Ascending aorta (tissue), 2 donors: ENCODE data around the gene PPFIBP2. TPM values are rescaled to one million over a fixed set of nuclear protein-coding genes. Genes with fewer than 3 reads are reported as not detected.
A peak's percentile ranks its signal among the peaks of the same experiment; 100 is the strongest.

ENCODE experiments used
- DNase-seq, 2 donors: peaks; one replicate each; pipeline ENCODE4 v3.0.0-alpha.2; 2019; ENCODE audit warnings: low spot score in 2 of 2
- H3K27ac ChIP-seq, 2 donors: fragments of 200-600 bp; sonication (generic); one replicate each; pipeline ENCODE4 v1.5.1; 2016 to 2017; ENCODE audit warnings: mild to moderate bottlenecking in 1 of 2
- H3K27me3 ChIP-seq: fragments of 200-600 bp; sonication (generic); one replicate; pipeline ENCODE4 v1.5.1; 2017
- H3K36me3 ChIP-seq, 2 donors: fragments of 200-600 bp; sonication (generic); one replicate each; pipeline ENCODE4 v1.5.1; 2016
- H3K4me1 ChIP-seq, 2 donors: fragments of 200-600 bp; sonication (generic); one replicate each; pipeline ENCODE4 v1.5.1; 2016 to 2017; ENCODE audit warnings: mild to moderate bottlenecking in 1 of 2
- H3K4me3 ChIP-seq, 2 donors: fragments of 200-600 bp; sonication (generic); one replicate each; pipeline ENCODE4 v1.5.1; 2016 to 2017; ENCODE audit warnings: mild to moderate bottlenecking in 1 of 2
- H3K9me3 ChIP-seq, 2 donors: fragments of 200-600 bp; sonication (generic); one replicate each; pipeline ENCODE4 v1.5.1; 2016
- CTCF ChIP-seq, 3 experiments: fragments of 200-600 bp in 2 of 3; fragments of 450-650 bp in 1 of 3; sonication (generic) in 2 of 3; IDR thresholded peaks; one replicate each; pipeline ENCODE4 v1.5.1; 2016 to 2019; ENCODE audit warnings: antibody characterized with exemption in 3 of 3, mild to moderate bottlenecking in 1 of 3, moderate library complexity in 1 of 3
- intact Hi-C: fragments of 100-400 bp; cut with DNase I; formaldehyde crosslinking; loops from one replicate; pipeline ENCODE4 v1.15.1; 2023
- total RNA-seq: library from RNA; depleted of rRNA; stranded (reverse); fragments of >200 nt; gene quantifications from one replicate; pipeline ENCODE4 v1.1.0, GENCODE V29; 2016

Gene PPFIBP2
- total RNA-seq, 1 donor from 2014 or later = 4.2 TPM

DNA sequence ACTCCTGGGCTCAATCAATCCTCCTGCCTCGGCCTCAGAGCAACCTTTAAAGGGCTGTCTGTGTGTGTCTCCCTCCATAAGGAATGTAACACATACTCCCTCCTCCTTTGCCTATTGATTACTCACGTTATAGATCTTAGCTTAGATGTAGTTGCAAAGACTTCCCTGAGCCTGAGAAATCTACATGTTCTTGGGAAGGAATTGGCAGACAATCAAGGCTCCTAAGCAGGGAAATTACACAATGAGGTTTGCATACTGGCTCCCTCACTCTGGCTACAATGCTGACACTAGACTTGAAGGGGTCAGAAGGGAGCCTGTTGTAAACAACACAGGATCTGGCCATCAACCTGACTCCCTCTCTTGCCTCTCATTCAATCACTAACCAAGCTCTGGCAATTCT, 33.7 kb upstream of the PPFIBP2 start:
- no peak overlapping the region for H3K4me3 ChIP-seq
- no peak for DNase-seq
- no peaks in the 10 kb centered on the region for H3K9me3 ChIP-seq
- no peak for TF ChIP-seq CTCF (IDR thresholded peaks at IDR 0.05)
- H3K36me3 ChIP-seq = no peaks in the 10 kb centered on the region
- H3K27me3 ChIP-seq = no peaks in the 10 kb centered on the region
- no peak overlapping the region for H3K27ac ChIP-seq
- H3K4me1 ChIP-seq = peaks cover 0 to 2% of the 10 kb centered on the region in 2 donors
- intact Hi-C loops = no loop called here

DNA sequence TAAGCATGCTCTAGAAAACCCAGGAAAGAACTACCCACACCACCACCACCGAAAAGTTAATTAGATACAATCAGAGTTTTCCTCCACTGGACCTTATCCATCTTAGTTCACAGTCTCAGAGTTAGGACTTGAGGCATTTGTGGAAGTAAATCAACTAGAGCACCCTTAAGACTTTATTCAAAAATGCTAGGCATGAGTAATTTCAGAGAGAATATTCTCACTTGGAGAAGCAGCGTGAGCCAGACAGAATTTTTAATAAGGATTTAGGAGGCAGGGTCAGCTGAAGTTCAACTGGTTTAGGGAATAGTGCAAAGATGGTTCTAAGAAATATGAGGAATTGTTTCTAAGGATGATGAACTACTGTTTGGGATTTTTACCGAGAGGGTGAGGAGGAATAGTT, 29.7 kb upstream of the PPFIBP2 start:
- Histone ChIP-seq H3K27me3 (no peaks in the 10 kb centered on the region), H3K36me3 (no peaks in the 10 kb centered on the region), H3K4me3 (no peak overlapping the region), H3K9me3 (no peaks in the 10 kb centered on the region), H3K4me1 (peaks cover 0 to 2% of the 10 kb centered on the region in 2 donors), H3K27ac (peak overlapping the region in 1 of 2 donors; percentile 6)
- TF ChIP-seq CTCF (IDR thresholded peaks at IDR 0.05) = no peak
- DNase-seq = no peak
- intact Hi-C loops = no loop called here

GRCh38 chr11:7484645-7485044, 29.2 kb upstream of the PPFIBP2 start:
- Histone ChIP-seq H3K9me3 (no peaks in the 10 kb centered on the region), H3K4me3 (no peak overlapping the region), H3K27ac (peak overlapping the region in 1 of 2 donors; percentile 44), H3K4me1 (peaks cover 0 to 2% of the 10 kb centered on the region in 2 donors), H3K36me3 (no peaks in the 10 kb centered on the region), H3K27me3 (no peaks in the 10 kb centered on the region)
- no peak for DNase-seq
- TF ChIP-seq CTCF (IDR thresholded peaks at IDR 0.05) = no peak
- intact Hi-C loops = no loop called here

- peak within 1 kb of the TSS; percentile 44 to 46 for H3K27ac ChIP-seq
- intact Hi-C loops = no loop called here
These were observed 28.4 kb upstream of the PPFIBP2 start, which contains the start of gene OLFML1 for GRCh38 chr11:7485186-7486097. Gene OLFML1 (plus strand): TSS chr11:7485506. CDS start chr11:7485876, 370 bp downstream.

DNA sequence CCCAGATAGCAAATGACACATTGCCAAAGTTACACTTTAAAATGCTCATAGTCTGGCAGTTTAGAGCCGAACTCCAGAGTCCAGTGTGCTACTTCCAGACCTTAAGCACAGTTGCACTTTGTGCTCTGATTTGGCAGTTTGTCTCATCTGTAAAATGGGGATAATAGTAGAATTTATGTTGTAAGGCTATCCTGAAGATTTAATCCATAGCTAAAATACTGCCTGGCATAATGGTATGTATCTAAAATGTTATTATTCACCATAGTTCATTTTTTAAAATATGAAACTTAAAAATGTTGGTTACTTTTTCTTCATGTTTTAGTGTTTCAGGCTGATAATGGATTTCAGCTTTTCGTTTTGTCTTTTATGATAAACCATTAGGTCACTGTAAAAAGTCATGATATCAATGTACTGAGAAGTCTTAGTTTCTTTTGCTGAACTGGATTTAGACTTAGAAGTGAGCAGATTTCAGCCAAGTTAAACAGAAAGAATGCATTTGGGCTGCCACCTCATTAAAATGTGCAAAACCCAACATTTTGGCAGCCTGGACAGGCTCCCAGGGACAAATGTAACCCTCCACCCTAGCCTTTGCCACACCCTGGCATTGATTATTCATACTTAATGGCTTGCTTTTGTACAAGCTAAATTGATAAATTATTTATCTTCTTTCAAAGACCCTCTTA, 27.6 kb upstream of the PPFIBP2 start:
- H3K36me3 ChIP-seq = no peaks in the 10 kb centered on the region
- no peak for TF ChIP-seq CTCF (IDR thresholded peaks at IDR 0.05)
- H3K9me3 ChIP-seq = no peaks in the 10 kb centered on the region
- H3K4me1 ChIP-seq = peaks cover 0 to 2% of the 10 kb centered on the region in 2 donors
- intact Hi-C loops = no loop called here
- no peaks in the 10 kb centered on the region for H3K27me3 ChIP-seq
- DNase-seq = no peak
- H3K27ac ChIP-seq = no peak overlapping the region
- peak overlapping the region; percentile 44 to 65 for H3K4me3 ChIP-seq

More at GRCh38 chr11:7485186-7486097, 28.4 kb upstream of the PPFIBP2 start, which contains the start of gene OLFML1:
- Histone ChIP-seq H3K27me3 (no peaks in the 10 kb centered on the region), H3K36me3 (no peaks in the 10 kb centered on the region), H3K9me3 (no peaks in the 10 kb centered on the region), H3K4me1 (peaks cover 0 to 2% of the 10 kb centered on the region in 2 donors), H3K4me3 (peak within 1 kb of the TSS; percentile 44 to 65)
- DNase-seq = no peak
- no peak for TF ChIP-seq CTCF (IDR thresholded peaks at IDR 0.05)
